H9 (cell line): ENCODE data around the gene MST1. TPM values are rescaled to one million over a fixed set of nuclear protein-coding genes. Genes with fewer than 3 reads are reported as not detected.

Experiments
- DNase-seq: peaks from one replicate; pipeline ENCODE4 v3.0.0-alpha.2; 2017
- H2AFZ ChIP-seq: one replicate; pipeline ENCODE4 v1.6.1; 2013; ENCODE audit warnings: mild to moderate bottlenecking, low read length, control low read depth, moderate library complexity
- H2AK5ac ChIP-seq: 2 replicates; pipeline ENCODE4 v1.6.1; 2013; ENCODE audit warnings: low read length, control low read depth, mixed read lengths; ENCODE audit not compliant: insufficient read length
- H2BK120ac ChIP-seq: one replicate; pipeline ENCODE4 v1.6.1; 2013; ENCODE audit warnings: low read depth, mild to moderate bottlenecking, low read length, control low read depth, inconsistent platforms; ENCODE audit not compliant: poor library complexity, severe bottlenecking
- H2BK12ac ChIP-seq: 2 replicates; pipeline ENCODE4 v1.6.1; 2013; ENCODE audit warnings: low read length, control low read depth, mixed read lengths, low read depth; ENCODE audit not compliant: insufficient read length
- H2BK15ac ChIP-seq: 2 replicates; pipeline ENCODE4 v1.6.1; 2013; ENCODE audit warnings: low read depth, low read length, control low read depth
- H2BK20ac ChIP-seq: one replicate; pipeline ENCODE4 v1.6.1; 2013; ENCODE audit warnings: low read depth, mild to moderate bottlenecking, low read length, control low read depth, inconsistent platforms; ENCODE audit not compliant: poor library complexity, severe bottlenecking
- H2BK5ac ChIP-seq: 2 replicates; pipeline ENCODE4 v1.6.1; 2013; ENCODE audit warnings: low read length, control low read depth, mixed read lengths; ENCODE audit not compliant: insufficient read length
- H3K14ac ChIP-seq: 2 replicates; pipeline ENCODE4 v1.6.1; 2013; ENCODE audit warnings: low read length, control low read depth; ENCODE audit not compliant: insufficient read depth
- H3K18ac ChIP-seq: 2 replicates; pipeline ENCODE4 v1.6.1; 2013; ENCODE audit warnings: low read depth, mild to moderate bottlenecking, mixed read lengths, low read length, control low read depth; ENCODE audit not compliant: insufficient read length
- H3K23ac ChIP-seq: 2 replicates; pipeline ENCODE4 v1.6.1; 2013; ENCODE audit warnings: low read length, control low read depth, mixed read lengths, low read depth; ENCODE audit not compliant: insufficient read length
- H3K23me2 ChIP-seq: 2 replicates; pipeline ENCODE4 v1.6.1; 2013; ENCODE audit warnings: low read depth, mild to moderate bottlenecking, mixed read lengths, low read length, control low read depth; ENCODE audit not compliant: insufficient read length, poor library complexity, severe bottlenecking
- H3K27ac ChIP-seq: 2 replicates; pipeline ENCODE4 v1.5.1; 2013; ENCODE audit warnings: low read length, control low read depth, mixed read lengths, low read depth; ENCODE audit not compliant: insufficient read length
- H3K27me3 ChIP-seq: 2 replicates; pipeline ENCODE4 v1.6.1; 2013; ENCODE audit warnings: low read length, control low read depth, inconsistent platforms; ENCODE audit not compliant: insufficient read depth
- H3K4ac ChIP-seq: 2 replicates; pipeline ENCODE4 v1.6.1; 2013; ENCODE audit warnings: low read depth, mild to moderate bottlenecking, control low read depth, inconsistent platforms, low read length, moderate library complexity
- H3K4me1 ChIP-seq: 2 replicates; pipeline ENCODE4 v1.6.1; 2013; ENCODE audit warnings: low read length, control low read depth, inconsistent platforms; ENCODE audit not compliant: insufficient read depth
- H3K4me2 ChIP-seq: 2 replicates; pipeline ENCODE4 v1.6.1; 2013; ENCODE audit warnings: low read length, control low read depth, mixed read lengths; ENCODE audit not compliant: insufficient read length, insufficient read depth
- H3K56ac ChIP-seq: 2 replicates; pipeline ENCODE4 v1.6.1; 2013; ENCODE audit warnings: low read depth, mild to moderate bottlenecking, mixed read lengths, low read length, control low read depth; ENCODE audit not compliant: insufficient read length
- H3K79me1 ChIP-seq: 2 replicates; pipeline ENCODE4 v1.6.1; 2013; ENCODE audit warnings: low read depth, mild to moderate bottlenecking, moderate library complexity, low read length, control low read depth, inconsistent platforms; ENCODE audit not compliant: insufficient read depth, poor library complexity, severe bottlenecking
- H3K79me2 ChIP-seq: 2 replicates; pipeline ENCODE4 v1.6.1; 2013; ENCODE audit warnings: low read length, control low read depth, inconsistent platforms; ENCODE audit not compliant: insufficient read depth
- H3K9ac ChIP-seq: 2 replicates; pipeline ENCODE4 v1.6.1; 2013; ENCODE audit warnings: low read length, control low read depth, mixed read lengths; ENCODE audit not compliant: insufficient read length; ENCODE audit errors: extremely low read depth
- H3K9me3 ChIP-seq: one replicate; pipeline ENCODE4 v1.6.1; 2013; ENCODE audit warnings: low read depth, low read length, inconsistent platforms; ENCODE audit not compliant: control insufficient read depth
- H3T11ph ChIP-seq: one replicate; pipeline ENCODE4 v1.6.1; 2013; ENCODE audit warnings: mild to moderate bottlenecking, low read length, control low read depth, inconsistent platforms
- H4K20me1 ChIP-seq: one replicate; pipeline ENCODE4 v1.6.1; 2013; ENCODE audit not compliant: control insufficient read depth, insufficient read length, insufficient read depth
- H4K5ac ChIP-seq: 2 replicates; pipeline ENCODE4 v1.6.1; 2013; ENCODE audit warnings: low read depth, mild to moderate bottlenecking, mixed read lengths, low read length, control low read depth; ENCODE audit not compliant: insufficient read length
- H4K8ac ChIP-seq: replicated peaks from 2 replicates; pipeline ENCODE4 v1.6.1; 2013; ENCODE audit warnings: low read length, control low read depth, mixed read lengths, low read depth; ENCODE audit not compliant: insufficient read length
- H4K91ac ChIP-seq: 2 replicates; pipeline ENCODE4 v1.6.1; 2013; ENCODE audit warnings: low read depth, mild to moderate bottlenecking, moderate library complexity, mixed read lengths, low read length, control low read depth; ENCODE audit not compliant: insufficient read length
- H3K27ac Mint-ChIP-seq, 3 experiments: 2 replicates in 2 of 3; 3 replicates in 1 of 3; pipeline ENCODE4 v1.8.0; 2020 to 2021; ENCODE audit warnings: mixed read lengths in 3 of 3, mild to moderate bottlenecking in 1 of 3, moderate library complexity in 1 of 3
- H3K27me3 Mint-ChIP-seq: 2 replicates; pipeline ENCODE4 v1.8.0; 2021; ENCODE audit warnings: low read depth, mild to moderate bottlenecking, moderate library complexity, mixed read lengths
- H3K36me3 Mint-ChIP-seq, 3 experiments: 2 replicates in 2 of 3; 3 replicates in 1 of 3; pipeline ENCODE4 v1.8.0; 2020 to 2021; ENCODE audit warnings: low read depth in 3 of 3, mixed read lengths in 3 of 3; ENCODE audit not compliant: insufficient read depth in 1 of 3
- H3K4me1 Mint-ChIP-seq, 2 experiments: 2 replicates each; pipeline ENCODE4 v1.8.0; 2020; ENCODE audit warnings: mixed read lengths in 2 of 2
- H3K4me3 Mint-ChIP-seq, 2 experiments: 2 replicates in 1 of 2; 3 replicates in 1 of 2; pipeline ENCODE4 v1.8.0; 2020 to 2021; ENCODE audit warnings: mild to moderate bottlenecking in 2 of 2, mixed read lengths in 2 of 2, moderate library complexity in 1 of 2
- H3K9me3 Mint-ChIP-seq, 2 experiments: 2 replicates in 1 of 2; 3 replicates in 1 of 2; pipeline ENCODE4 v1.8.0; 2020; ENCODE audit warnings: mild to moderate bottlenecking in 2 of 2, mixed read lengths in 2 of 2, moderate library complexity in 1 of 2
- WGBS: extraction: QIAGEN DNeasy Blood & Tissue Kit; methylation state at CpG from one replicate; pipeline ENCODE4 v1.1.7; 2013; ENCODE audit warnings: missing lambda C conversion rate, low lambda C conversion rate, mixed read lengths; ENCODE audit not compliant: insufficient read length; ENCODE audit errors: extremely low coverage; 5-methylcytosine and 5-hydroxymethylcytosine counted together
- total RNA-seq: library from RNA; stranded (reverse); gene quantifications from 2 replicates; pipeline ENCODE4 v1.2.1, GENCODE V29; 2021
- TF ChIP-seq, protein P1 (sequence below): fragments of 200-600 bp; sonication (generic); conservative IDR thresholded peaks from 3 replicates; pipeline ENCODE4 v1.8.0; 2021; ENCODE audit warnings: antibody characterized with exemption, mild to moderate bottlenecking

MST1 gene
- total RNA-seq, 1 experiment from 2014 or later: 8.9 TPM

DNA sequence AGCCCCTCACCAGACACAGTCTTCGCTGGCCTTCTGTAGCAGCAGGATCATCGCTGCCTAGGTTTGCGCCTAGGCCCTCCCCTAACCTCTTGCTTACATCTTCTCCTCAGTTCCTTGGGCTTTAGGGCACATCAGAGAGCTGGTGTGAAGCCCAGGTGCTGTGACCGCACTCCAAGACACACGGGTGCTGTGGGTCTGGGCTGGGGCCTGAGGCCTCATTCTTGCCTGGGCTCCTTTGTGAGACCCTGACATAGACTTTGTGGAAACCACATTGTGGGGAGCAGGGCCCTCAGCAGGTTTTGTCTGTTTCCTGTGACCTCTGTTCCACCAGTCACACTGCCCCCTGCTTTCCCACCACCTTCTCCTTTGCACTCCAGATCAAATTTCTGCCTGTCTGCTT is 22.2 kb upstream of the MST1 start:
- H3K27ac Mint-ChIP-seq: peak overlapping the region in 1 of 3 experiments; percentile 35; a peak in 2 of 7 replicates

More for the DNA sequence above, 22.2 kb upstream of the MST1 start:
- no peak overlapping the region for H2BK15ac ChIP-seq
- H2AFZ ChIP-seq: no peak overlapping the region
- H3K56ac ChIP-seq: no peak overlapping the region
- H3K4me1 Mint-ChIP-seq: no peaks in the 10 kb centered on the region
- H3K18ac ChIP-seq: no peak overlapping the region
- no peaks in the 10 kb centered on the region for H4K20me1 ChIP-seq
- H3K4me1 ChIP-seq: no peaks in the 10 kb centered on the region
- H3K4ac ChIP-seq: no peak overlapping the region
- H3K27ac ChIP-seq: no peak overlapping the region
- H3T11ph ChIP-seq: no peak overlapping the region
- H2BK120ac ChIP-seq: no peak overlapping the region
- no peak overlapping the region for H3K9ac ChIP-seq
- H2BK20ac ChIP-seq: no peak overlapping the region
- no peak overlapping the region for H2BK12ac ChIP-seq
- H3K14ac ChIP-seq: no peak overlapping the region
- H2AK5ac ChIP-seq: no peak overlapping the region
- peaks cover 0 to 19% (median 14%) of the 10 kb centered on the region in 3 experiments; a peak in 4 of 7 replicates for H3K36me3 Mint-ChIP-seq
- no peak overlapping the region for H4K8ac ChIP-seq
- H3K27me3 ChIP-seq: no peaks in the 10 kb centered on the region
- no peak overlapping the region for H3K4me2 ChIP-seq
- H3K9me3 Mint-ChIP-seq: no peaks in the 10 kb centered on the region
- no peak overlapping the region for H3K4me3 Mint-ChIP-seq
- no peak overlapping the region for H3K23ac ChIP-seq
- no peak overlapping the region for H4K91ac ChIP-seq
- H3K9me3 ChIP-seq: no peaks in the 10 kb centered on the region
- no CpG with 5 or more reads among the region's 5 CpGs for WGBS
- H3K79me1 ChIP-seq: no peaks in the 10 kb centered on the region
- no peak for DNase-seq
- no peak overlapping the region for H4K5ac ChIP-seq
- H3K27me3 Mint-ChIP-seq: no peaks in the 10 kb centered on the region; the same call in 1 of the 2 replicates
- no peaks in the 10 kb centered on the region for H3K23me2 ChIP-seq
- no peak overlapping the region for H2BK5ac ChIP-seq
- H3K79me2 ChIP-seq: no peaks in the 10 kb centered on the region
- TF ChIP-seq, protein P1, sequence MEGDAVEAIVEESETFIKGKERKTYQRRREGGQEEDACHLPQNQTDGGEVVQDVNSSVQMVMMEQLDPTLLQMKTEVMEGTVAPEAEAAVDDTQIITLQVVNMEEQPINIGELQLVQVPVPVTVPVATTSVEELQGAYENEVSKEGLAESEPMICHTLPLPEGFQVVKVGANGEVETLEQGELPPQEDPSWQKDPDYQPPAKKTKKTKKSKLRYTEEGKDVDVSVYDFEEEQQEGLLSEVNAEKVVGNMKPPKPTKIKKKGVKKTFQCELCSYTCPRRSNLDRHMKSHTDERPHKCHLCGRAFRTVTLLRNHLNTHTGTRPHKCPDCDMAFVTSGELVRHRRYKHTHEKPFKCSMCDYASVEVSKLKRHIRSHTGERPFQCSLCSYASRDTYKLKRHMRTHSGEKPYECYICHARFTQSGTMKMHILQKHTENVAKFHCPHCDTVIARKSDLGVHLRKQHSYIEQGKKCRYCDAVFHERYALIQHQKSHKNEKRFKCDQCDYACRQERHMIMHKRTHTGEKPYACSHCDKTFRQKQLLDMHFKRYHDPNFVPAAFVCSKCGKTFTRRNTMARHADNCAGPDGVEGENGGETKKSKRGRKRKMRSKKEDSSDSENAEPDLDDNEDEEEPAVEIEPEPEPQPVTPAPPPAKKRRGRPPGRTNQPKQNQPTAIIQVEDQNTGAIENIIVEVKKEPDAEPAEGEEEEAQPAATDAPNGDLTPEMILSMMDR: no peak
